ENCODE results near the gene TXNRD2.

Gene TXNRD2

DNA sequence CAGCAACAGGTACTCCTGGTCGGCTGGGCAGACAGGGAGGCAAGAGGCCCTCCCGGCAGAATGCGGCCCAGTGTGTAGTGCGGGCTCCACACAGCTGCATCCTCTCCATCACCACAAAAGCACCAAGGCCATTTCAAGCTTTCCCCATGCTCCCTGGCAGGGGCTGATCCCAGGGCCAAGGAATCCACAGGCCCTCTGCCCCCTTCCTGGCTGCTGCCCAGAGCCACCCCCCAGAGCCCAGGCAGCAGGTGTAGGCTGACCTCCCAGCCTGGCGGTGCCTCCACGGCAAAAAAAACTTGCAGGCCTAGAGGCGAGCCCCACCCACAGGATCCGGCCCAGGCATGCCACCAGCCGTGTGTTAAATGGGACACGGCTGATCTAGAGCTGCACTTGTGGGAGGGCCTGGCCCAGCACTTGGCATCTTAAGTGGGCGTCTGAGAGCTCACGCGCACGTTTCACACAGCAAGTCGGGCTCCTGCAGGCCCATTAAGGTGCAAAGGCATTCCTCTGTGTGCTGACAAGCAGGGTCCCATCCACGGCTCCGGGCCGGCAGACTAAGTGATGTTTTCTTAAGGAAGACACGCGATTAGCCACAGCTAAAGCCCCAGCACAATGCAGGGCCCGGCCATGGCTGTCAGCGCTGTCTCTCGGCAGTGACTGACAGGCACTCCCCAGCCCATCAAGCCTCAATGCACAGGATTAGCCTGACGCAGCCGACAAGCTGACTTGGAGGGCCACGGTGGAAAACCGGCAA is 67.1 kb downstream of the TXNRD2 start:
- no peak for DNase-seq

GRCh38 chr22:19873960-19874306 is 67.7 kb downstream of the TXNRD2 start:
- no peak for DNase-seq

GRCh38 chr22:19873138-19873959 is 68.3 kb downstream of the TXNRD2 start:
- DNase-seq = no peak

GRCh38 chr22:19872779-19873137 is 68.9 kb downstream of the TXNRD2 start:
- no peak for DNase-seq

DNA sequence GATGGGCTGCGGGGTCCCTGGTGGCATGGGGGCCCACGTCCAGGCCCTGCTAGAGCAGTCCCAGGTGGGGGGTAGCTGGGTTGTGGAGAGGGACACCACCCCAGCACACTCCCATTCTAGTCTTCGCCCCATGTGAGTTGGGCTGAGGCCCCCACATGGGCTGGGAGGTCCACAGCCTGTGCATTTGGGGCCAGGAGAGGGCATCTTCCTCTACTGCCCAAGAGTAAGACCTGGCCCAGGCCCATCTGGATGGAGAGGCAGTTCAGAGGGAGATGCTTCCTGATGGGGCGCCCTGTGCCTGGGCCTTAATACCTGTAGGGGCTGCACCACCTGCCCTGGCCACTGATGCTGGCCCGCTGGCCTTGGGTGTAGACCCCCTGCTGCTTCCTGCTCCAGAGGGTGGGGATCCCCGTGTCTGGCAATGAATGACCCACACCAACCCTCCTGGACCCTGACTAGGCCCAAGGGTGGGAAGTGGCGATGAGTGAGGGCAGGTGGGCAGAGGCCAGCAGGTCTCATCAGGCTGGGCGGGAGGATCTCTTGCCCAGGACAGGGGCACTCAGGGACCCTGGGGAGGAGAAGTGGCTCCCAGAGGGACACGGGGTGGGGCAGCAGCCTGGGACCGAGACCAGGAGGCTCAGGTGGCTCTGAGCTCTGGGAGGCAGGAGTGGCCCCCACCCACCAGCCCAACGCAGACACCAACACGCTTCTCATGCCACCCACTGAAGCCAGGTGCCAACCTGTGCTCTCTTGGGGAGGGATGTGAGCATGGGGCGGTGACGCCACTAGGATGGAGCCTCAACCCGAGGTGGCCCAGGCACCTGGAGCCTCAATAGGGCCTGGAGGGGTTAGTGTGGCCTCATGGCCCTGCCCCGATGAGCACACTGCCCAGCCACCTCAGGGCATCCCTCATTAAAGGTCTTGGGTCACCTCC is 69.5 kb downstream of the TXNRD2 start:
- no peak for DNase-seq

GRCh38 chr22:19871023-19871844 is 70.4 kb downstream of the TXNRD2 start:
- no peak for DNase-seq

- no peak for DNase-seq
Measured at GRCh38 chr22:19870153-19871022, 71.2 kb downstream of the TXNRD2 start.

DNA sequence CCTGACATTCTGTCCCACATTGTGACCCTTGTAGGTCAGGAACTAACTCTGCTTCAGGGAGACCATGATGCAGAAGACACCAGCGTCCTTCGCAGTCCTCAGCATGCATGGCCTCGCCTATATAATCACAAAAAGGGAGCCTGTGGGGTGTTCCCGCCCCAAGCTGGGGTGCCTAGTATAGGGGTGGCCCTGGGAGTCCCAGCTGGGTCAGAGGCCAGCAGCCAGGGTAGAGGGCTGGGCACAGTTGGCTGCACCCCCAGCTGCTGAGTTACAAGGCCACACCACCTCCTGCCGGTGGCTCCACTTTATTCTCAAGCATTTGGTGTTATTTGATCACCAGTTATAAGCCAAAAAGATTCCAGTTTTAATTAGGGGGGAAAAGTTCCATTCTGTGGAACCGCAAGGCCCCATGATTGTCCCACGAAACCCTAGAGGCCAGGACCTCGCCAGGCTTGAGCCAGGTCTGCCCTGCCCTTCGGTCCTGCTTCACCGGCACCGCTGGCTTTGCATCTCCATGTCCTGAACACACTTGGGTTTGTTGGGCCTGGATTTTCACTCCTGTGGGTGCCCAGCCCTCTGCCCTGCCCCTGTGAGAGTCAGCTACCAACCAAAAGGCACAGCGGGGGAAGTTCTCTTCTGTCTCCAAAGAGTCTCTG is 72.0 kb downstream of the TXNRD2 start:
- no peak for DNase-seq

DNA sequence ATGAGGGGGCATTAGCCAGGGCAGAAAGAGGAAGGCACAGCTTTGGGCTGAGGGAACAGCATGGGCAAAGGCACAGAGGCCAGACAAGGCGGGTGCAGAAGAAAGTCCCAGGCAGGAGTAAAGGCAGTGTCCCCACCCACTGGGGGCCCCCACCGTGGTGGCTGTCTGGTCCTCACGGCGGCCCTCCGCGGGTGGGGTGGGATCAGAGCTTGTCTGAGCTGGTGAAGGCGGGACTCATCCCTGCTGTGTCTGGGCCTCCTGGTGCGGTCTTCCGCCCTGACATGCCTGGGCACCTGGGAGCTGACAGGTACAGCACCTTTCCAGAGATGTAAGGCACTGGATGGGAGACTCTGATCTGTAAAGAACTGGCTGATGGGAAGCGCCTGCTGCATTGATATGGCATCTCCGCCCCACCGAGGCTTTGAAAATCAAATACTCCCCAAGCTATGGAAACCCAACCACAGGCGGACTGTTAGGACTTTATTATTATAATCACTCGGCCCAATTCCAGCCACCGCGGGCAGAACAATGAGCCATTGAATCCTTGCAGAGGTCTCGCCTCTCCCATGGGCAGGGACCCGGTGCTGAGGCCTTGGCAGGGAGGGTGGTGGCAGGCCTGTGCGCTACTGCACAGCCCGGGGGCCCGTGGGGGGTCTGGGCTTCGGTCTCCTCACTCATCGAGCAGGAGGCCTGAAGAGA is 72.7 kb downstream of the TXNRD2 start:
- no peak for DNase-seq

DNA sequence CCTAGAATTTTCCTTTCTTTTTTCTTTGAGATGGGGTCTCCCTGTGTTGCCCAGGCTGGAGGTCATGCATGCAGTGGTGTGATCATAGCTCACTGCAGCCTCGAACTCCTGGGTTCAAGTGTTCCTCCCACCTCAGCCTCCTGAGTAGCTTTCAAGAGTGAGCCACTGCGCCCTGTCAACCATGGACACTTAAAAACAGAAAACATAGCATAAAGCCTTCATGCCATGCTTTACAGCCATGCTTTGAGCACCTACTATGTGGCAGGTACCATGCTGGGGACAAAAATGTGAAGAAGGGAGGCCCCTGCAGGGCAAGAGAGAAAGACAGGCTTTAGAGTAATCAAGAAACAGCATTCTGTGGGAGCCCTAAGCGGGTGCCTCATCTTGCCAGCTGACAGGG is 73.3 kb downstream of the TXNRD2 start:
- DNase-seq = no peak

GRCh38 chr22:19867617-19868016 is 74.0 kb downstream of the TXNRD2 start:
- DNase-seq = no peak

DNA sequence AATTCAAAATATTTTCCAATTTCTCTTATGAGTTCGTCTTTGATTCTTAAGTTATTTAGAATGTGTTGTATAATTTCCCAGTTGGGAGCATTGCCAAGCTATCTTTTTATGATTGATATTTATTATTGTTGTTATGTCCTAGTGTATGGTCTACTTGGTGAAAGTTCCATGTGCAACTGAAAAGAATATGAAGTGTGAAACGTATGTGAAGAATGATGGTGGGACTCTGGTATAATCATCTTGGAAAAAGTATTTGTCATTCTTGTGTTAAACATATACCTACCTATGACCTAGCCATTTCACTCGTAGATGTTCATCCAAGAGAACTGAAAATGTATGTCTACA is 75.0 kb downstream of the TXNRD2 start:
- no peak for DNase-seq

- DNase-seq = no peak
Measured at GRCh38 chr22:19865141-19865829, 76.3 kb downstream of the TXNRD2 start.

DNA sequence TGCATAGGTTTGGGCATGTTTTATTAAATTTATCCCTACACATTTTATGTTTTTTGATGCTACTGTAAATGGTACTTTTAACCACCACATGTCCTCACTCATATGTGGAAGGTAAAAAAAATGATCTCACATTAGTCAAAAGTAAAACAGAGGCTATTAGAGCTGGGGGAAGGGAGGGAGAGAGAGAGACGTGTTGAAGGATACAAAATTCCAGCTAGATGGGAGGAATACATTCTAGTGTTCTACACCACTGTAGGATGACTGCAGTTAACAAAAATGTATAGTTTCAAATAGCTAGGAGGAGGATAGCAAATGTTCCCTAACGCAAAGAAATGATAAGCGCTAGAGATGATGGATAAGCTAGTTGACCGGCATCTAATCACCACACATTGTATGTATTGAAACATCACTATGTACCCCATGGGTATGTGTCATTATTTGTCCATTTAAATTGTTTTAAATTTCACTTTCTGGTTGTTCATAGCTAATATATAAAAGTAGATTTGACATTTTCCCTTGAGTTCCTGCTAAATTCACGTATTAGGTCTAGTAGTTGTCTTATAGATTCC is 77.0 kb downstream of the TXNRD2 start:
- no peak for DNase-seq

- DNase-seq = no peak
Measured at GRCh38 chr22:19863571-19863970, 78.0 kb downstream of the TXNRD2 start.

- no peak for DNase-seq
Measured at GRCh38 chr22:19862619-19863246, 78.9 kb downstream of the TXNRD2 start.

GRCh38 chr22:19859861-19860510 is 81.6 kb downstream of the TXNRD2 start:
- no peak for DNase-seq

GRCh38 chr22:19857382-19857781 is 84.2 kb downstream of the TXNRD2 start:
- DNase-seq = no peak
